ENCODE measurements around the gene CENPF.
"Not testable (repeated sequence)": the region's sequence is repeated elsewhere in the genome, so short reads cannot be mapped to it uniquely, and the experiment has no call there.

The CENPF gene, protein sequence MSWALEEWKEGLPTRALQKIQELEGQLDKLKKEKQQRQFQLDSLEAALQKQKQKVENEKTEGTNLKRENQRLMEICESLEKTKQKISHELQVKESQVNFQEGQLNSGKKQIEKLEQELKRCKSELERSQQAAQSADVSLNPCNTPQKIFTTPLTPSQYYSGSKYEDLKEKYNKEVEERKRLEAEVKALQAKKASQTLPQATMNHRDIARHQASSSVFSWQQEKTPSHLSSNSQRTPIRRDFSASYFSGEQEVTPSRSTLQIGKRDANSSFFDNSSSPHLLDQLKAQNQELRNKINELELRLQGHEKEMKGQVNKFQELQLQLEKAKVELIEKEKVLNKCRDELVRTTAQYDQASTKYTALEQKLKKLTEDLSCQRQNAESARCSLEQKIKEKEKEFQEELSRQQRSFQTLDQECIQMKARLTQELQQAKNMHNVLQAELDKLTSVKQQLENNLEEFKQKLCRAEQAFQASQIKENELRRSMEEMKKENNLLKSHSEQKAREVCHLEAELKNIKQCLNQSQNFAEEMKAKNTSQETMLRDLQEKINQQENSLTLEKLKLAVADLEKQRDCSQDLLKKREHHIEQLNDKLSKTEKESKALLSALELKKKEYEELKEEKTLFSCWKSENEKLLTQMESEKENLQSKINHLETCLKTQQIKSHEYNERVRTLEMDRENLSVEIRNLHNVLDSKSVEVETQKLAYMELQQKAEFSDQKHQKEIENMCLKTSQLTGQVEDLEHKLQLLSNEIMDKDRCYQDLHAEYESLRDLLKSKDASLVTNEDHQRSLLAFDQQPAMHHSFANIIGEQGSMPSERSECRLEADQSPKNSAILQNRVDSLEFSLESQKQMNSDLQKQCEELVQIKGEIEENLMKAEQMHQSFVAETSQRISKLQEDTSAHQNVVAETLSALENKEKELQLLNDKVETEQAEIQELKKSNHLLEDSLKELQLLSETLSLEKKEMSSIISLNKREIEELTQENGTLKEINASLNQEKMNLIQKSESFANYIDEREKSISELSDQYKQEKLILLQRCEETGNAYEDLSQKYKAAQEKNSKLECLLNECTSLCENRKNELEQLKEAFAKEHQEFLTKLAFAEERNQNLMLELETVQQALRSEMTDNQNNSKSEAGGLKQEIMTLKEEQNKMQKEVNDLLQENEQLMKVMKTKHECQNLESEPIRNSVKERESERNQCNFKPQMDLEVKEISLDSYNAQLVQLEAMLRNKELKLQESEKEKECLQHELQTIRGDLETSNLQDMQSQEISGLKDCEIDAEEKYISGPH (N-terminal part only)

GRCh38 chr1:214602764-214603657, at the start of gene CENPF:
Gene CENPF (plus strand): TSS chr1:214603195. CDS start chr1:214613755, 10,560 bp downstream.
- DNase-seq, result peak; percentile 92

DNA sequence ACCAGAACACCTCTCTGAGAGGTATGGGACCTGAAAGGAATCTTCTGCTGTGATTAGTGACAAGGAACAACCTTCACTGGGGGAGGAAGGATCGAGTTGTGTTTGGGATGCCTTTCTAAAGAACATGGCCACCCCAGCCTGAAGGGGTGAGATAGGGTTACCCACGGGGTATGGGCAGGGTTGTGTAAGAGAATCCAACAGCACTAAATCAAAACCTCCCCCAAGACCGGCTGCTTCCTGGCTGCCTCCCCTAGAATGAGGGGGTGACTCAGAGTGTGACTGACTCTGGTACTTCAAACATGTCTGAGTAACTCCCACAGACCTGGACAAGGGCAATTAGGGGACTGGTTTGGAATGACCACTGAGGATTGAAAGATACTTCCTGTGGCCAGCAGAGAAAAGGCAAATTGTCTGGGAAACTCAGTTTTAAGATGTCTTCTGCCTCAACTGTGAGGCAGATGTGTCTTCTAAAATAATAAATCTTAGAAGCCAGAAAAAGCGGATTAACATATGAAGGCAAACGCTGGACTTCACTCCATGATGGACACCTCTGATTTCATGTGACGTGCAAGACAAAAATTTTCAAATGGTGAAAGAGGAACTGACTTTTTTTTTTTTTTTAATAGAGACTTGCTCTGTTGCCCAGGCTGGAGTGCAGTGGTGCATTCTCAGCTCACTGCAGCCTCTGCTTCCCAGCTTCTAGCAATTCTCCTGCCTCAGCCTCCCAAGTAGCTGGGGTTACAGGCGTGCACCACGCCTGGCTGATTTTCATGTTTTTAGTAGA, 44.9 kb upstream of the CENPF start:
- DNase-seq, result no peak

- DNase-seq, result no peak
These were observed 39.1 kb upstream of the CENPF start for GRCh38 chr1:214563881-214564280.

DNA sequence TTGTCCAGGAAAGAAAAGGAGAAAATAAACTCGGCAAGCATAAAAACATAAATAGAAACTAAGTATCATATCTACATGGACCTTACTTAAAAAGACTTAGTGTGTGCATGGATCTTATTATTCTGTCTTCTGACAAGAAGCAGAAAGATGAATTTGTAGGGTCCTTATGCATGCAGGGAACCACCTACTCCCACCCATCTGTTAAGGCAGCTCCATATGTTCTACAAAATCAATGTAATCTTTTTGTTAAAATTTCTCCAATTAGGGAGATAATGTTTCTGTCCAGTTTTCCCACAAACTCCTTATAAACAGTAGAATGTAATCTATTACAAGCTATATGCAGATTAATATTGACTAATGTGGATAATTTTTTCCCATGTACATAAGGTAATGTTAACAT, 37.7 kb upstream of the CENPF start:
- DNase-seq, result no peak

DNA sequence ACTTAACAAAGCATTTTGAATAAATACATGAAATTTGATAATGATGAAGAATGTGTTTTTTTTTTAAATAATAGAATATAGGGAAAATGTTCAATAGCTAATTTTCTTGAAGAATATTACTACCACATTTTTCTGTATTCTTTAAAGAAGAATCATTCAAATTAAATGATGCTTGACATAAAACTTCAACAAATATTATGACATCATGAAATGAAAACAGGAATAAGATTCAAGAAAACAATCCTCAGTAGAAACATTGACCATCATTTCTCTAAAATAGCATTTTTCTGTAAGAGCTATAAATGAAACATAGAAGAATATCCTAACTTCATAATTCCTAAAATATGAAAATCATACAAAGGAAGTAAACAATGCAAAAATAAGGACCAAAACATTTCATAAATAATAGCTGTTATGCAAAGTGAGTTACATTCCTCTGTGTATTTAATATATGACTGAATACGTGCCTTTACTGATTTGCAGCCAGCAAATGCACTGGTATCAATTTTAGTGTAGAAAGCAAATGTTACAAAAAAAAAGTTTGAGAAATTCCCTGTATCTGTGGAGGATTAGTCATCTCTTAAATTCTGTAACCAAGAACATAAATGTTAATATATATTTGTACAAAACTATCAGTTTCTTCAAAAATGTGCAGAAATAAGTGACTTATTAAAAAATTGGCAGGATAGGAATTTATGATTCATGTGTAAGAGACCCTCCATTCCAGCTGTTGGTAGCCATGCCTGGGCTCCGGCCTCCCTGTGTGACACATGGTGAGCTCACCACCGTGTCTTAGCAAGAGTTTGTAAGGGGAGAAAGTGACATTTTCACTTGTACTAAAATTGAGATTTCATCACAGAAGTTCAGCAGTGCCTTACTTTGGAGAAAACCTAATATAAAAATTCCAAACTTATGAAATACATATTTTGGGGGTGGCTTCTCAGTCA, 36.6 kb upstream of the CENPF start:
- no peak for DNase-seq

- DNase-seq, result no peak
These were observed 35.5 kb upstream of the CENPF start for GRCh38 chr1:214567481-214567980.

GRCh38 chr1:214568328-214568727, 34.7 kb upstream of the CENPF start:
- DNase-seq, result no peak

DNA sequence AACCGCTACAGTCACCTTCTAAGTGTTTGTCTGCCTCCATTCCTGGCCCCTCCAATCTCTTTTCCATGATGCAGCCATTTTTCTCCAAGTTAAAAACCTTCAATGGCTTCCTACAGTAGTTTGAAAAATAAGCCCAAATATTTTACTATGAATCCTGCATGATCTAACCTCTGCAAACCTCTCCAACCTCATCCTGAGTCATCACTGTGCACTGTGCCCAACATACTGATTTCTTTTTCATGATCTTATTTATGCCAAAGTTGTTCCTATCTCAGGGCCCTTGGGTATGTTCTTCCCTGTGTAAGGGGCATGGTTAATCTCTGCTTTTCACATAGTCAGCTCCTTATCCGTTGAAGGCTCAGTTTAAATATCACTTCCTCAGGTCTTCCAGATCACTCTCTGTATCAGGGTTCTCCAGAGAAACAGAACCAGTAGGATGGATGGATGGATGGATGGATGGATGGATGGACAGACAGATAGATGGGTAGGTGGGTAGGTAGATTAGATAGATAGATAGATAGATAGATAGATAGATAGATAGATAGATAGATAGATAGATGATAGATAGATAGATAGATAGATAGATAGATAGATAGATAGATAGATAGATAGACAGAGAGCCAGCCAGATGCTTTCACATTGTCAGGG, 33.5 kb upstream of the CENPF start:
- no peak for DNase-seq

DNA sequence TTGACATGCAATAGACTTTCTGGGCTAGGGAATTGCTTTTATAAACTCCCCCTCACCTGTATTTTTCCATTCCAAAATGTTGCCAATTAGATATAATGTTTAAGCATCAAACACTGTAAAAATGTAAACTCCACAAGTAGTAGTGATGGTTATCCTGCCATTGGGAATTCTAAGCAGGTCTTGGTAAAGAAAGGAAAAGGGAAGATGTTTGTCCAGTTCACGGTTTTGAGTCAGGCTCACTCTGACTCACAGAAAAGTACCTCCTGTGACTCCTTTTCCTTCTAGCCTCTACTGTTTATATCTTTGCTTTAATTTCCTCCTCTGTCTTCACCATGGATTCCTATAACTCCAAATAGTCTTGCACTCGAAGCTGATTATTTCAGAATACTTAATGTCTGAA, 32.6 kb upstream of the CENPF start:
- DNase-seq, result no peak

DNA sequence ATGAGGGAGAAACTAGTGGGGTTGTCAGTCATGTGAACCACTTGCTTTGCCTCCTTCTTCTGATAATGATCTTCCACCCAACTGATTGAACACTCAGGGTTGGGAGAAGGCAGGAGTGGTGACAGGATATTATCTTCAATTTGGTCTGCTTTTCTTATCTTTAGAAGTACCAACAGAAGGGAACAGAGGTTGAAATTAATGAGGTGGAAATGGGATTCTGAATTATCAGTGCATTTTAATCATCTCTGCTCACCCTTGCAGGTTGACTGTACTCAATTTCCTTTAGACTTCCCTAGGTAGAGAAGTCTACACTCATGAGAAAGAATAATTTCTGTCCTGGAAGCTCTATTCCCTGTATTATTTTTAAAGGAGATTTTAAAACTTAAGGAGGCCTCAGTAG, 31.7 kb upstream of the CENPF start:
- no peak for DNase-seq

DNA sequence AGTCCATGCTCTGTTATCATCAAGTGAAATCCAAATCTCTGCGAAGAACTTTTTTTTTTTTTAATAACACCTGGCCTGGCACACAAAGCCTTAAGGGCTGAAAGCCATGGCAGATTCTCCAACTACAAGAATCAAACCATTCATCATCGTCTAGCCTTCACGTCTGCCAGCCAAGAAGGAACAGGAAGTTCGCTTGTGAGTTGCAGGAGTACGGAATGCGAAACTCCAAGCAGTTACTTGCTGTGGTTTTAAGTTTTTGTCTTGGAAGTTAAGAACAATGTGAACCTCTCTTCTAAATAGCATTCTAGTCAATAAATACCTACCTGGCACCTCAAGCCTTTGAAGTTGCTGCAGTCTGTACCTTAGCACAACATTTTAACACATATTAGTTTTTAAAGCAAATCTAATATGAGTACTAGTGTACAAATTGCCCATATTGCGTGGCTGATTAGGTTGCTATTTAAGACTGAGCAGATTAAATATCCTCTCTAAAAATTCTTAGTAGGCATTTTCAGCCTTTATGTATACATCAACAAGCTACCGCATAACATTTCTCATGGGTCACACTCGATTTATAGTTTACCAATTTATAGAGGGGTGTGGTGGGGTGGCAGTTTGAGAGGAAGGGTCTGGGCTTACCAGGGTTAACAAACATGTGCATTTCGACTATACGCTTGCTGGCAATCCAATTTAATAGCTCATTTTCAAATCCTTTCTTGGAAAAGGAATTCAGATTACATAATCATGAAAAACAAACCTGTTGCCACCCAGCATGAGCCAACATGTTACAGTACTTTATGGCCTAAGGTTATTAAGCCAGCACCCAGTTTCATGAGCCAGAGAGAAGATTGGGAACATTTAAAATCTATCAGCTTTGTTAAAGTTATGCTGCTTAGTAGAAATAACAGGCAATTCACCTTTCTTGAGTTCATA, 29.3 kb upstream of the CENPF start:
- no peak for DNase-seq

DNA sequence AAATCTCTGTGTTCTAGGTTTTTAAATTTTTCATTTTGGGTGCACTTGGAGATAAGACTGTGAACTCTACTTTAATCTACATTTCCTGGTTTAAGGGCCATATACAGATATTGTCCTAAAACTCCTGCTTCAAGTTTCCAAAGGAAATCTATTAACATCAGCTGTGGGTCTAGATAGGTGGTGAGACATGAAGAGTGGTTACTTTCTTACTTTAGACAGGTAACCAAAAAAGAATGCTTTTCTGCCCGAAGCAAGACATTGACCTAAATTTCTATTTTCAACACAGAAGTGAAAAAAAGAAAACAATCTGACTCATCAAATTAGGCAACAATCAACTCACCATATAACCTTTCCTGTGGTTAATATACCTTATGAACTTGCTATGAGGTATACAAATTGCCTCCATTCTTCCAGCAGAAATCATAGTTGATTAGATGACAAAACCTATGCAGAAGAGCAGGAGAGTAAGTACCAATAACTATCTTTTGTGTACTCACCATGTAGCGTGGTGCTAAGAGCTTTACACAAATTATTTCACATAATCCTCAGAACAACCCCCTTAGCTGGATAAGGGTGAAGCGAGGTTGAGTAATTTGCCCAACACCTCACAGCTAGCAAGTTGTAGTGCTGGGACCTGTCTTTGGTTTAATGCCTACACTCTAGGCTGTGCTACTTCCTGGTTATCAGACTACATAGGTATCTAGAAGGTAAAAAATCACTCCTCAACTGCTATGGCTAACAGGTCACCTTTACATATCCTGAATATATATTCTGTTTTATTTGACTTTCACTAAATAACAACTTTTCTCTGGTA, 28.2 kb upstream of the CENPF start:
- no peak for DNase-seq

- DNase-seq, result not testable (repeated sequence)
These were observed 26.9 kb upstream of the CENPF start for GRCh38 chr1:214576120-214576519.

DNA sequence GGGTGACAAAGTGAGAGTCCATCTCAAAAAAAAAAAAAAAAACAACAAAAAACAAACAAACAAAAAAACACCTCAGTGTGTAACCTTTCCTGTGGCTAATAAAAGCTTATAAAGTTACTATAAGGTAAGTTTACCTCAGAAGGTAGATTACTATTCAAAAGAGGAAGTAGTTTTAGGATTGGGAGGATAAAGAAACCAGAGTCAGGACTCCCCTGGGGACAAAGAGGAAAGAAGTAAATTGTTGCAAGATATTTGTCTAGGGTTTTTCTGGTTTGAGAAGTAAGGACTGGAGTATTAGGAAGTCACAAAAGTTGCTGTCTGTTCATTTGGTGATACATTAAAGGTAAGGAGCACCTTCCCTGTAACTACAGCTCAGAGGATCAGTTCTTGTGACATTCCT, 23.8 kb upstream of the CENPF start:
- DNase-seq, result no peak

DNA sequence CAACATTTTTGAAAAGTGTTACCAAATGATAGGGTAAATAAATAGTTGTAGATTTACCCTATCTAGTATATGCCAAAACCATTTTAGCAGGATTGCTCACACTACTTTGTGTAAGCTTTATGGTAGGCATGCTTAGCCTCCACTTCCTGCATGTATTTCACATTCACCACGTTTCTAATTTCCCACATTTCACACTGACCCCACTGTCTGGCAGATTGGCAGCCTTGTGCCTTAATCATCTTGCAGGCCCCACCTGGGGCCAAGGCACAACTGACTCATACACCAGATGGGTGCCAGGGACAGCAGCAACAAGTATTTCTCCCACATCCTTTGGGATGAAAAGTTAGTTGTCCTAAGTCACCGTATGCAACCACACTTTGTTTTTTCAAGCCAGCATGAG, 21.2 kb upstream of the CENPF start:
- no peak for DNase-seq

- no peak for DNase-seq
These were observed 20.6 kb upstream of the CENPF start for GRCh38 chr1:214582289-214582891.

GRCh38 chr1:214583113-214583512, 19.9 kb upstream of the CENPF start:
- no peak for DNase-seq

Data from CD4-positive, alpha-beta T cell treated with Interleukin-17A for 4 hours (primary cell).